NCI-H774 (cell line): ENCODE measurements around the gene ROBO1.

Experiments
- DNase-seq: peaks from one replicate; lab custom pipeline; 2025; lab: John Stamatoyannopoulos, UW

Gene ROBO1

DNA sequence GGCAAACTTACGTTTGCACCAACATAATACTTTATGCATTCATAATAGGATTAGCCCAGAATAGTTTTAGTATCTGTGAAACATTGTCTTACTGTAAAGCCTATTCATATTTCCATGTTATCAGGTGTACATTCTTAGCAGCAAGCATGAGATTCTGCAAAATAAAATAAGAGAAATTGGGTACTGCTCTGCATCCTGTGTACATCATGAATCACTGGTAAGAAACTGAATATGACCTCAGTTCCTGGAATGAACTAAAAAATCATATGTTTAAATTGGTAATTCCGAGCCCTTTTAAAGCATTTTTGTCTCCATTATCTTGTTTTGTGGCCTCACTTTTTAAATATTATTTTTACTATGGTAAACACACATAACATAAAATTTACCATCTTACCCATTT, 605.1 kb downstream of the ROBO1 start:
- DNase-seq = no peak

DNA sequence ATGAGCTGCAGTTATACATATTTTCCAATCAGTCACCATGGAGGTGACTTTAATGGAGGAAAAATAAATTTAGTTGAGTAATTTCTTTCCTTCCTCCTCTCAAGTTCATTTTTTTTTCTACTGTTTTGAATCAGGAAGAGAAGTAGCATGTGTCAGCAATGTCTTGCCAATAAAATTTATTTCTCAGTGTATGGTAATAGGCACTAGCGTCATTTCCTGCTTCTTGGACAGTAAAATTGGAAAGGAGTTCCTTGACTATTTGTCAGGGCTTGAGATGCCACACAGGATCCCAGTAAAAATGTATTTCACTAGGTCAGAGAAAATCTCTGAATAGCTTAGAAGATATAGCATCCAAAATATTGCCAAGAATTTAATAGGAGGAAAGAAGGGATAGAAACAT, 605.9 kb downstream of the ROBO1 start:
- DNase-seq = no peak

DNA sequence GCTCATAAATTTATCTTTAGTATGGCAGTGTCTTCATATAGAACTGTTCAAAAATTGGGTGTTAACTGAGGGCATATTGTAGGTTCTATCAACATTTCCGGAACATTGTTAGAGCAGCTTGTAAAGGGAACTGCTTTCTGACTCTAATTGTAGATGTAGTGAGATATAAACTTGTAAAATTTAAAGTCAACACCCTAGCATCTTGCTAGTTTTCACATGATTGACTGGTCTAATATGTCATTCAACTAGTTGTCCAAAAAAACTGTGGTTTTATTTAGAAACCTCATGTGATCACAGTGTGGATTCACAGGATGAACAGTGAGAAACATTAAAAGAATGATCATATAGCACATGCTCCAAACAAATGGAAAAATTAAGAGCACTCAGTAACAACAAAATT, 607.4 kb downstream of the ROBO1 start:
- DNase-seq = no peak

DNA sequence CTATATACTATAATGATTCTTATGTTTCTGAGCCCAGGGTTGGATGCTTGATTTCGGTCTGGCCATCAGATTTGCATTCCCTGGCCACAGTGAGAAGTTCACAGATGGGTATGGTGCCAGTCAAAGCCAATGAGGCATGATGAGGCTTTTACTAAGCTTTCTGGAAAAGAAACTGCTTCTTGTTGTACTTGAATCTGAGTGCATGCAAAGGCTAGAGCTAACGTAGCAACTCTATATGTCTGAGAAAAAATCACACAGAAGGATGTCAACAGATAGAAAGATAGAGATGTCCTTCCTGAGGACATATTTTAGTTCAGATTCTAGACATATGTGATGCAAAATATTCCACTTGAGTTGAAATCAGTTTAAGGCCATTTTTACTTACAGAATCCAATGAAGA, 608.1 kb downstream of the ROBO1 start:
- no peak for DNase-seq

DNA sequence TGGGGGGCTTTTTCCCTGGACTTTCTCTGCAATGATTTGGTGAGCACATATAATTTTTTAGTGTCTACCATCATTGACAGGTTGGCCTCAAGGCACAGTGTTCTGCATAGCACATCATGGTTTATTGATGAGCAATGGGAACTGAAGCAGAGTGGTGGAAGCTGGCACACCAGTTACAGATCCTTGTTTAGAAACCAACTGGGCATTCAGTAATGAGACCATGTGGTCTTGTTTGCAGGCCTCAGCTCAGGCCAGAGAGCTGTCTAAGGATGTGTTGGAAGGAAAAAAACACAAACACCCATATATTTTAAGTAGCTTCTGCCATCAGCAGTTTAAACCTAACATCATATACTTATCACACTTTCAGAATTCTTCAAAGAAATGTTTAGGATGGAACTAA, 610.6 kb downstream of the ROBO1 start:
- DNase-seq = no peak

DNA sequence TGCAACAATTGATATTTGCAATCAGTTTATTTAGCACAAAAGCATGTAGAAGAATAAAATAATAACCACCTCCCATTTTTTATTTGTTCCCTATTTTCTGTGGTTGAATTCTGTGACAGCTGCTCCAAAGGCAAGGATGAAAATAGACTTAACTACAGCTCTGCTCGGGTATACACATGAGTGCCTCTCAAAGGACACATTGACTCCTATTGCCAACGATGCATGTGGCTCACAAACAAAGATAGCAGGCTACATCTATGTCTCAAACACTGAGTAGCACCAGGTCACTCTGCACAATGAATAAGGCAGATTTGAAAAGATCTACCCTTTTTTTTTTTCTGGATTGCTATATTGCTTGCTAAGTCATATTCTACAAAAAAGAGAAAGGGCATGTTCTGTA, 612.9 kb downstream of the ROBO1 start:
- DNase-seq = no peak

DNA sequence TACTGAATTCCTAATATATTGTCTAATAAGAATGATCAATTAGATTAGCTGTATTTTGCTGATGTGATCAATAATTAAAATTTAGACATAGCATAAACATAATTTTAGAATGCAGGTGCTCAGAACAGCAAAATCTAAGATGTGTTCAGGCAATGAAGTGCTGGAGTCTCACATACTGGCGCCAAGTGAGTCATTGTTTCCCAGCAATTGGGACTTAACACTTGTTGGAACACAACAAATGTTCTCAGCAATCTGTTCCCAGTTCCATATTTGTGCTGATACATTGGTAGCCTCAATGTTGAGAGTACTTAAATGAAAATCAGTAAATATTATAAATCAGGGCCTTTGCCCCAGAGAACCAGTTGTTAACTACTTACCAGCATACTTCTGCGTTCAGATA, 619.0 kb downstream of the ROBO1 start:
- DNase-seq = no peak

DNA sequence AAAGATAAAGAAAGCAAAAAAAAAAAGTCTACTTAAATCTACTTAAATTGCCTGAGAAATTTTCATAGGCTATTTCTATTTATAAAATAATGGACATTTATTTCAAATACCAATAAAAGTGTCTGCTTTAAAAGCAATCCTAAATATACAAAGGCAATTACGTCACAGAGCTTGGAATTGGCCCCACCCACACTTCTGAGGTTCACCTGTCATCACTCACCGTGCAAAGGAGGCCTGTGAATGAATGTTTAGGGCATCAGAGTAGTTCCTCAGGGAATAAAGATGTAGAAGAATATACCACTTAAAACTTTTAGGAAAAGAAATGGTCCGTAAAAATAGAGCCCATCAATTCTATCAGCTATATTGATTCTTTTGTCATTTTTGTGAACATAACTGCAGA, 621.8 kb downstream of the ROBO1 start:
- DNase-seq = no peak

DNA sequence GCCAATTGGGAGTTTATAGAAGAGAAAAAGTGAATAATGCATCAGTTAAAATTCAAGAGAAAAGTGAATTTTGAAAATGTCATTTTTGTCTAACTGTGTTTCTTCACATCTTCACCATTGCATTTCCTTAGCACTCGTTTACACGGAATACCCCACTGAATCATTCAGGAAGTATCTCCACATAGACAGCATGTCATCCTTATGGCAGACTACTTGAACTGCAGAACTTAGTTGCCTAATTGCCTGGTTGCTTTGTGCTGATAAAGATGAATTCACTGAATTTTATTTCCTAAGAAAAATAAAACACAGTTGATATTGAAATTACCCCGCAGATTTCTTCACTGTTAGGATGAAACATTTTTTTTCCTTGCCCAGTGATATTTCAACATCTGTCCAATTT, 627.1 kb downstream of the ROBO1 start:
- no peak for DNase-seq

DNA sequence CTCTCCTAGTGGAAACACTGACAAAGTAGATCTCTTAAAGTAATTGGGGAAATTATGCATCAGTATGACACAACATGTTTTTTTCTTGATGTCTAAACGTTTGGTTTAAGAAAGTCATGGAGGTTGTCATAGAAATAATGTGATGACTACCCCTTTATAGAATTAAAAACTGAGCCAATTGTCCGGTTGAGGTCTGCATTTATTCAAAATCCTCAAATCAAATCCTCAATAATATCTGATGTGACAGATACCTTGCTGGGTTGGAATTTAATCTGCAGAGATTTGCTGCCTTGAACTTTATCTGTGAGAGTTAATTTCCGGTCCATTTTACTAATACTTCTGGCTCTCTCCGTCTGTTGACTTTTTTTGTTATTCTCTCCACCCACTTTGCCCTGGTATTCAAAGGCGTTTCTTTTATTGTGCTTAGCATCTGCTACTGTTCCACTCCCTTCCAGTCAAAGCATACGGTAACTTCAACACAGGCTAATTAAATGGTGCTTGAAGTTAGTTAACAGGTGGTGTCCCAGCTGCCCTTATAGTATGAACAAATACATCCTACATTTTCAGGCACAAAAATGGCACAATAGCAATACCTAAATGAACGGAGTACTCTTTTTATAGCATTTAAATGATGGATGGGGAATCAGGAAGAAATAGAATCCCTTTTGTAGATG, 628.3 kb downstream of the ROBO1 start:
- no peak for DNase-seq

DNA sequence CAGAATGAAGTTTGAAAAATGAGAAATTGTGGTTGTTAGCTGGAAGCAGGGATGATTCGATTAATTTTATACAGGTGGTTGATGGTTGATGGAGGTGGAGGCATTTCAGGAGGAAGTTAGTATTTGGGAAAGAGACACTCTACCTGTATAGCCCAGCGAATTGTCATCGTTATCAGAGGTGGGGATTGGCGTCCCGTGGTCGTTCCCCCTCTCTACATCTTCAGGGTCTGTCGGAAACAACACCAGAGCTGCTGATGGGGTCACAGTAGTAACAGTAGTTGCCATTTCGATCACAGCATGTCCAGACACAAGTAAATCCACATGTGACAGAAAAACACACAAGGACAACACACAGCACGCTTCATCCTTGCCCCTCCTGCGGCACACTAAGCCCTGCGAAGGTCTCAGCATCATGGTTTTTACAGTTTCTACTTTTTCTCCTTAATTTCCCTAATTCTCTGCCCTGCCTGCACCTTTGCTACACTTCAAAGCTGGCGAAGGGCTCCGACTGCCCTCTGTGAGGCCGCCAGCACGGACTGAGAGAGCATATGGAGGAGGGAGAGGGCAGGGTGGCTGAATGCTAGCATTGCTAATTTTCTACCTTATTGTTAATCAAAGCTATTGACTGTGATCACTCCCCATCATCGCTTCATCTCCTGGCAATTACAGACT, 642.3 kb downstream of the ROBO1 start:
- no peak for DNase-seq

DNA sequence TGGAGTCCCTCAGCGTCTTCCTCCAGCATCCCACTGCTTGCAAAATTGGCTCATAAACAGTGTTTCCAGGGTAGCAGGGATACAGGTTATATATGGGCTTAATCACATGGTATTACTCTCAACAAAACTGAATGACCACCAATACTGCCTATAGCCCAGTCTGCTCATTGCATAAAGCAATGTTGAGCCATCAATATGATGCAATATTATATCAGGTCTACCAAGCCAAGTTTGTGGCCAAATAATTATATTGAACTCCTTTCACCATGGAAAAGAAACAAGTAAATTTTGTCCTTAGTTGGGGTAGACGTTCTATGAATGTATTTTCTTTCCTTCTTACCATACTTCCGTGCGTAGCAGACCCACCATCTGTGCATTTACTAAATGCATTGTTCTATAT, 652.3 kb downstream of the ROBO1 start:
- DNase-seq = no peak

DNA sequence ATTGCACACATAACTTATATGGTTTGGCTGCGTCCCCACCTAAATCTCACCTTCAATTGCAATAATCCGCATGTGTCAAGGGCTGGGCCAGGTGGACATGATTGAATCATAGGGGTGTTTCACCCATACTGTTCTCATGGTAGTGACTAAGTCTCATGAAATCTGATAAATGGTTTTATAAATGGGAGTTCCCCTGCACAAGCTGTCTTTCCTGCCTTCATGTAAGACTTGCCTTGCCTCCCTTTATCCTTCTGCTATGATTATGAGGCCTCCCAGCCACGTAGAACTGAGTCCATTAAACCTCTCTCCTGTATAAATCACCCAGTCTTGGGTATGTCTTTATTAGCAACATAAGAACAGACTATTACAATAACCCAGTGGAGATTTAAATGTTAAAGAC, 653.9 kb downstream of the ROBO1 start:
- DNase-seq = no peak

DNA sequence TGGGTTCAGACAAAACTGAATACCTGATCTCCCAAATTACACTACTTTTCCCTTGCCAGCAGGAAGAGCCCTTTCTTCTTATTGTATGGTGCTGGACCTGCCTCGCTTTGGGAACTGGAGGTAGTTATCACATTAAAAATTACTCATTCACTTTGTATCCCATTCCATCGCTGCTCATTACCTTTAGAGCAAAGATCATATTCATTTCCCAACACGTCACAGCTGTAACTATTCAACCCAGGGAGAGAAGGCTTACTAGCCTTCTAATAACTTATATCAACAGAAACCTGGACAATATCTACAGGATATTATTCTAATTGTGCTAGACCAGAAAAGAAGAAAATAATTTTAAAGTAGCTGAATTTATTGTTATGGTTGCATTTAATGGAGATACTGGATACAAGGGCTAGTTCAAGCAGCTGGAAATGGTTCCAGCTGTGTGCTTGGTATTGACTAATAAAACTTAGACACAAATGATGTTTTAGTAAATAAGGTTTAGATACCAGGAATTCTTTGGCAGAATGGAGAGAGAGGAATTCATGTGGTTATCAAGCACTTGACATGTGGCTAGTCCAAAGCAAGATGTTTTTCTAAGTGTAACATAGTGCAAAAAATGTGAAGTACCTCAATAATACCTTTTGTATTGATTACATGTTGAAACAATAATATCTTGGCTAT, 656.3 kb downstream of the ROBO1 start:
- no peak for DNase-seq

DNA sequence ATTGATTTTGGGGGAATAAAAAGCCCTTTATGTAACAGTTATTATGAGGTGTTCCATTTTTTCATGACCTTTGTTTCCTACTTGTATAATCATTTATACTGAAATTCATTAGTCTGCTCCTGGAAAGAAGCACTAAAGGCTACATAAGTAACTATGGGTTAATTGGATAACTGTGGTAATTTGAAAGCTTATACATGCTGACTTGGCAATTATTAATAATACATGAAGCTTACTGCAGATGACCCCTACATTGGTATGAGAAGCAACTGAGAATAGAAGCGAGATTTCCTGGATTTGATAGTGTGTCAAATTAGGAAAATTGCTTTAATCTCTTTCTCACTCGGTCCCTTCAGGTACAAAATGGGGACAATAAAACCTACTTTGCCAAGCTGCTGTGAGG, 658.0 kb downstream of the ROBO1 start:
- no peak for DNase-seq

DNA sequence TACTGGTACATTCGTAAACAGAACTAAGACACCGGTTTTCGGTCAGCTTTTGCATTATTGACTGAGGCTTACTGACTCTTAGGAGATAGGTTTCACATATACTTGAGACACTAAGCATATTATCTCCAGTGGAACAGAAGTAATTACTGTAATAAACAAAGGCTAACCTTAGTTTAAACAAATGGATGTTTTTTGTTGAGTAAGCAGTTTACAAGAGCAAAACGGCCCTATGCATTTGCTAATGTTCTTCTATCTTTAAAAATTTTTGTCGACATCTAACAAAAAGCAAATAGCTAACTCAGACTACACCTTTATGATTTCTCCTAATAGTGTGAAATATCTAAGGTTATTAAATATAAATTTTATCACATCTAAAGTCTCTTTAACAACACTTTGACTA, 664.5 kb downstream of the ROBO1 start:
- DNase-seq = no peak

DNA sequence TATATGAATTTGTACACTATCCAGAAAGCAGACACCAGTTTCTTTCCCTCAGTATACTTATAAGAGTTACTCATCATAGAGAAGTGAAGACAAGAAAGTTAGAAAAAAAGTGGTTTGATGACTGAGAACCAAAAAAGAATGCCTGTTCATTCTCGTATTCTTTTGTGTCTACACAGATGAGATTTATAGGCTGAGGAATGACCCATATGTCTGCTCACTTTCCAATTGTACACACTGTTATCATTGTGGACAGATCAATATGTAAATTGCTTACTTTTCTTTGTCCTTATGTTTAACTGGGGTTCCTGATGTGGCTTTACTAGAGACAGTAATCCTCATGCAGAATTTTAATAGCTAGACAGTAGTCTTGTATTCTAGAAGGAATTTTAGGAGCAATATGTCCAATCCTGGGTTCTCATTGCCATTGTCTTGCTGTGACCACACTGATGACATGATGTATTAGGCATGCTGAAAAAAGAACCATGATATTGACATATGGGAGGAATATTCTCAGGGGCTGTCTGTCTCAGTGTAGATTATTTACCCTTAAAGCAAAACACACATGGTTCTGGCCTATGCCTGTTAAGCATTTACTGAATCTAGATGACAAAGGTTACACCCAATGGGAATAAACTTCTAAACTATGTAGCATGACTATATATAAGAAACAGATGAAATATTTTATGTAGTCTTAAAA, 669.7 kb downstream of the ROBO1 start:
- DNase-seq = no peak

DNA sequence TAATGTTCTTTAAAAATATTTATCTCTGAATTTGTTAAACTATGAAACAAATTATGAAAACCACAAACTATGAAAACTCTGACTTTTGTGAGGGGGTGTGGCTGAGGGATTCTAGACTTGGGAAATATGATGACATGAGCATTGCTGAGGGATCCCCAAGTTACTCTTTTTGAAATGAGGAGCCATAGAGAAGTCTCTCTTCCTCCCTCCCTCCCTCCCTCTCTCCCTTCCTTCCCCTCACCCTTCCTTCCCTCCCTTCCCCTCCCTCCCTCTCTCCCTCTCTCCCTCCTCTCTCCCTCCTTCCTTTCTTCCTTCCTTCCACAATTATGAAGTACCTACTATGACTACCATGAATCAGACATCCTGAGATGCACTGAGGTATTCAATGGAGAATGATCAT, 673.1 kb downstream of the ROBO1 start:
- no peak for DNase-seq

DNA sequence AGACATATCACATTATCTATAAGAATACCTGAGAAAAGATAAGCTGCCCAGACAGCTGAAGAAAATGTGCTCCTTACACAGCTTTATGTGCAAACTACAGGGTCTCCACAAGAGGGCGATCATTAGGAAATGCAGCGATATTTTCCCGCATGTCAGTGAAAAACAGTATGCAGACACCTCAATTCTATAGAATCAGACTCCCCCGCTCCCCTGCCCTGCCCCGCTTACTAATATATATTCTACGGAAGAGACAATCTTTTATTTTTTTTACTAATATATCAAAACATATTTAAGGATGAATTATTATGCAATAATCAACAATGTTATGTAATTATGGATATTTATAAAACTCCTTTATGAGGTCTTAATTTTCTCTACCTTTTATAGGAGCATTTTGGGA, 681.3 kb downstream of the ROBO1 start:
- DNase-seq = no peak

DNA sequence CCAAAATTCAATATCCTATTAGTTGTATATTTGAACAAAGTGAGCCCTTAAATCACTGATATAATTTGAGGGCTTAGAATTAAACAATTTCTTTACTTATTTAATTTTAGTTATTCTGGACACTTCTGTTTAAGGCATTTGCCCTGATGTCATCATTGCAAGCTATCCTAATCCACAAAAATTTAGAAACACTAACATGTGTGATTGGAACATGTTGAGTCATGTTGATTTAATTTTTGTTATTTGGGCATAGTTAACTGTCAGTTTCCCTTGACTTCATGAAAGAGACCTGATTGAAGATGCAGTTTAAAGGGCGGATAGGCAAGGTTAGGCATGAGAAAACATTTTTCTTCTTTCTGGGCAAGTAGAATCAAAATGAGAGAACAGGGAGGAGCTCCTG, 682.6 kb downstream of the ROBO1 start:
- DNase-seq = no peak

DNA sequence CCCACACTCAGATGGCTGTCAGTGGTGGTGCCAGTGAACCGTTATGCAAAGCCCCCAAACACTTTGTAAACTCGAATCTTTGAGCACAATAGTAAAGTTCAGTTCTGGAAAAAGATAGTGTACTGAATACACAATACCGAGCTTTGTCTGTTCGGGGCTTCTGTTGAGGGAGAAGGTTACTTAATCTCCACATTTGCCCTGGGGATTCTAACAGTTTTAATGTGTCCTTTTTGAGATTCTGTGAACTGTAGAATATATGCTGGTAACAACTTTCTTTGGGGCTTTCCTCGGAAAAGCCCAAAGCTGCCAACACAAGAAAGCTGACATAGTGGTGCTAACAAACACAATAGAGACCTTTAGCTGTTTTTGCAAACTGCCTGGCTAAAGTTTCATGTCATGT, 686.5 kb downstream of the ROBO1 start:
- DNase-seq = no peak

DNA sequence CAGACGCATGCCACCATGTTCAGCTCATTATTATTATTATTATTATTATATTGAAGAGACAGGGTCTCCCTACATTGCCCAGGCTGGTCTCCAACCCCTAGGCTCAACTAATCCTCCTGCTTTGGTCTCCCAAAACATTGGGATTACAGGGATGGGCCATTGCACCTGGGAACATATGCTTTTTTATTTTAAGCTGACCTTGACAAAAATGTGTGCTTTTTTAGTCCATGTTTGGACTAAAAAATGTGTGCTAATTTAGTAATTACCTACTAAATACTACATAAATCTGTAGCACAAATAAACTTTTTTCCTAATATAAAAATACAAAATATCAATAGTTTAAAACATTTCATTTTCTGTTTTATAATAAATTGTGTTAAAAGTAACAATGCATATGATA, 693.2 kb downstream of the ROBO1 start:
- DNase-seq = no peak

DNA sequence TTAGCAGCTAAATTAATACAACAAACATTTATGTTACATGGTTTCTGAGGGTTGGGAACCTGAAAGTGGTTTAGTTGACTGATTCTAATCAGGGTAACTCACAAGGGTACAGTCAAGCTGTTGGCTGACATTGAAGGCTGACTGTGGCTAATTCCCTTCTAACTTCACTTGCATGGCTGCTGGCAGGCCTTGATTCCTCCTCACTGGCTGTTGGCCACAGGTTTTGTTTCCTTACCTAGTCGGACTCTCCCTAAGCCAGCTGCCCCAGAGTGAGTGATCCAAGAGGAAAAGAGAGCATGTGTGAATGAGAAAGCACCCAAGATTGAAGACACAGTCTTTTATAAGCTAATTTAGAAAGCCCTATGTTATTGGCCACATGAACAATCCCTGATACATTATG, 700.1 kb downstream of the ROBO1 start:
- DNase-seq = no peak
